Natural killer cell (primary cell): ENCODE measurements around the gene PPP1R9A. TPM values are rescaled to one million over a fixed set of nuclear protein-coding genes. Genes with fewer than 3 reads are reported as not detected.

Experiments used
- ATAC-seq, 3 donors: fragments of 150-1000 bp in 2 of 3; fragments of 200-7000 bp in 1 of 3; cut with Tn5 transposase; 1 replicate in 1 of 3; 2 replicates in 2 of 3; pipeline ENCODE4 v1.10.0; 2021; ENCODE audit warnings: mild to moderate bottlenecking in 2 of 3, moderate library complexity in 2 of 3
- DNase-seq, 2 donors: peaks; one replicate each; pipeline versions ENCODE4 v3.0.0 to v3.0.0-alpha.2; 2013 to 2021; ENCODE audit warnings: mixed read lengths in 1 of 2
- H3K27ac ChIP-seq: one replicate; pipeline ENCODE4 v1.5.1; 2013; ENCODE audit warnings: mild to moderate bottlenecking, low read length
- H3K27me3 ChIP-seq: one replicate; pipeline ENCODE4 v1.6.1; 2013; ENCODE audit warnings: low read length; ENCODE audit not compliant: control insufficient read depth, insufficient read depth
- H3K36me3 ChIP-seq: one replicate; pipeline ENCODE4 v1.6.1; 2013; ENCODE audit warnings: low read length; ENCODE audit not compliant: control insufficient read depth, insufficient read depth
- H3K4me1 ChIP-seq: one replicate; pipeline ENCODE4 v1.6.1; 2013; ENCODE audit warnings: low read length; ENCODE audit not compliant: control insufficient read depth, insufficient read depth
- H3K4me3 ChIP-seq: one replicate; pipeline ENCODE4 v1.5.1; 2013; ENCODE audit warnings: low read length
- H3K9me3 ChIP-seq: one replicate; pipeline ENCODE4 v1.6.1; 2013; ENCODE audit warnings: low read length; ENCODE audit not compliant: control insufficient read depth, insufficient read depth
- H3K27ac Mint-ChIP-seq, 2 donors: one replicate each; pipeline ENCODE4 v1.8.0; 2022; ENCODE audit warnings: mild to moderate bottlenecking in 2 of 2, mixed read lengths in 2 of 2, moderate library complexity in 1 of 2
- H3K27me3 Mint-ChIP-seq, 2 donors: one replicate each; pipeline ENCODE4 v1.8.0; 2022; ENCODE audit warnings: low read depth in 2 of 2, mixed read lengths in 2 of 2
- H3K36me3 Mint-ChIP-seq: one replicate; pipeline ENCODE4 v1.8.0; 2022; ENCODE audit warnings: mixed read lengths
- H3K4me1 Mint-ChIP-seq, 2 donors: one replicate each; pipeline ENCODE4 v1.8.0; 2022; ENCODE audit warnings: mixed read lengths in 2 of 2
- H3K4me3 Mint-ChIP-seq: one replicate; pipeline ENCODE4 v1.8.0; 2022; ENCODE audit warnings: mild to moderate bottlenecking, moderate library complexity, mixed read lengths
- H3K9me3 Mint-ChIP-seq, 2 donors: one replicate each; pipeline ENCODE4 v1.8.0; 2022; ENCODE audit warnings: mixed read lengths in 2 of 2
- CTCF ChIP-seq: fragments of 200-600 bp; IDR thresholded peaks from one replicate; pipeline ENCODE4 v1.8.0; 2022; ENCODE audit warnings: antibody characterized with exemption
- WGBS: methylation state at CpG from one replicate; pipeline ENCODE4 v1.1.7; 2013; ENCODE audit warnings: missing lambda C conversion rate; ENCODE audit not compliant: insufficient coverage; 5-methylcytosine and 5-hydroxymethylcytosine counted together
- intact Hi-C: fragments of 100-400 bp; cut with micrococcal nuclease; formaldehyde crosslinking; loops from one replicate; pipeline ENCODE4 v1.14.2; 2022
- total RNA-seq, 4 donors: library from RNA; stranded (reverse); fragments of 120-200 nt in 1 of 4; gene quantifications; one replicate each; pipeline versions ENCODE4 v1.2.3 to v1.2.4, GENCODE V29; 2013 to 2022

The PPP1R9A gene
- total RNA-seq, 3 donors from 2014 or later (not counting 1 experiment from before 2014, with no cell fraction given): 1.6 to 6.0 (median 2.0) TPM

GRCh38 chr7:95246831-95247370 is 339.5 kb downstream of the PPP1R9A start:
- intact Hi-C loops: loop anchor here (2.0 kb wide), 1 partner anchor 798 kb away; no protein-coding TSS in a partner anchor
- H3K27ac Mint-ChIP-seq: no peak overlapping the region
- DNase-seq: peak in 1 of 2 donors; percentile 44
- H3K27ac ChIP-seq: no peak overlapping the region
- no peaks in the 10 kb centered on the region for H3K36me3 Mint-ChIP-seq
- H3K4me3 Mint-ChIP-seq: no peak overlapping the region
- no peaks in the 10 kb centered on the region for H3K4me1 Mint-ChIP-seq
- no peaks in the 10 kb centered on the region for H3K27me3 Mint-ChIP-seq
- H3K4me3 ChIP-seq: no peak overlapping the region
- peak; percentile 58 for TF ChIP-seq CTCF
- H3K27me3 ChIP-seq: no peaks in the 10 kb centered on the region
- no peaks in the 10 kb centered on the region for H3K36me3 ChIP-seq
- H3K9me3 Mint-ChIP-seq: no peaks in the 10 kb centered on the region
- no peaks in the 10 kb centered on the region for H3K4me1 ChIP-seq
- no peaks in the 10 kb centered on the region for H3K9me3 ChIP-seq
- WGBS: 9% methylated on average over 5 of the region's 5 CpGs
- ATAC-seq: peak in 1 of 3 donors; percentile 45

- no peak for ATAC-seq
- H3K9me3 Mint-ChIP-seq: no peaks in the 10 kb centered on the region
- H3K9me3 ChIP-seq: no peaks in the 10 kb centered on the region
Observed at GRCh38 chr7:95250571-95250970, 343.2 kb downstream of the PPP1R9A start.

GRCh38 chr7:95251966-95252365 is 344.6 kb downstream of the PPP1R9A start:
- Mint-ChIP-seq H3K4me3 (no peak overlapping the region), H3K36me3 (no peaks in the 10 kb centered on the region), H3K4me1 (no peaks in the 10 kb centered on the region), H3K27ac (no peak overlapping the region), H3K9me3 (no peaks in the 10 kb centered on the region), H3K27me3 (no peaks in the 10 kb centered on the region)
- Histone ChIP-seq H3K4me3 (no peak overlapping the region), H3K27me3 (no peaks in the 10 kb centered on the region), H3K36me3 (no peaks in the 10 kb centered on the region), H3K4me1 (no peaks in the 10 kb centered on the region), H3K9me3 (no peaks in the 10 kb centered on the region), H3K27ac (no peak overlapping the region)
- TF ChIP-seq CTCF: no peak
- DNase-seq: no peak
- intact Hi-C loops: no loop called here
- WGBS: no CpG with 5 or more reads among the region's 1 CpG
- no peak for ATAC-seq

More at GRCh38 chr7:95250571-95250970, 343.2 kb downstream of the PPP1R9A start:
- no peak overlapping the region for H3K27ac ChIP-seq
- 86% methylated on average over 6 of the region's 6 CpGs for WGBS
- Mint-ChIP-seq H3K4me3 (no peak overlapping the region), H3K27ac (no peak overlapping the region), H3K36me3 (no peaks in the 10 kb centered on the region), H3K27me3 (no peaks in the 10 kb centered on the region), H3K4me1 (no peaks in the 10 kb centered on the region)
- H3K27me3 ChIP-seq: no peaks in the 10 kb centered on the region
- DNase-seq: no peak
- intact Hi-C loops: no loop called here
- H3K4me3 ChIP-seq: no peak overlapping the region
- no peaks in the 10 kb centered on the region for H3K36me3 ChIP-seq
- H3K4me1 ChIP-seq: no peaks in the 10 kb centered on the region
- no peak for TF ChIP-seq CTCF

GRCh38 chr7:95253986-95254385 is 346.6 kb downstream of the PPP1R9A start:
- Histone ChIP-seq H3K27me3 (no peaks in the 10 kb centered on the region), H3K9me3 (no peaks in the 10 kb centered on the region), H3K36me3 (no peaks in the 10 kb centered on the region), H3K27ac (no peak overlapping the region), H3K4me3 (no peak overlapping the region), H3K4me1 (no peaks in the 10 kb centered on the region)
- Mint-ChIP-seq H3K36me3 (no peaks in the 10 kb centered on the region), H3K9me3 (no peaks in the 10 kb centered on the region), H3K4me3 (no peak overlapping the region), H3K27me3 (no peaks in the 10 kb centered on the region), H3K4me1 (peaks cover 0 to 4% of the 10 kb centered on the region in 2 donors), H3K27ac (no peak overlapping the region)
- no peak for TF ChIP-seq CTCF
- 82% methylated on average over 1 of the region's 1 CpG for WGBS
- DNase-seq: no peak
- intact Hi-C loops: no loop called here
- no peak for ATAC-seq
